H9 (cell line): Measurements from ENCODE around the gene RABGAP1L. TPM values are rescaled to one million over a fixed set of nuclear protein-coding genes. Genes with fewer than 3 reads are reported as not detected.

Experiments used
- DNase-seq: peaks from one replicate; pipeline ENCODE4 v3.0.0-alpha.2; 2017
- H2AFZ ChIP-seq: one replicate; pipeline ENCODE4 v1.6.1; 2013; ENCODE audit warnings: mild to moderate bottlenecking, low read length, control low read depth, moderate library complexity
- H2AK5ac ChIP-seq: 2 replicates; pipeline ENCODE4 v1.6.1; 2013; ENCODE audit warnings: low read length, control low read depth, mixed read lengths; ENCODE audit not compliant: insufficient read length
- H2BK120ac ChIP-seq: one replicate; pipeline ENCODE4 v1.6.1; 2013; ENCODE audit warnings: low read depth, mild to moderate bottlenecking, low read length, control low read depth, inconsistent platforms; ENCODE audit not compliant: poor library complexity, severe bottlenecking
- H2BK12ac ChIP-seq: 2 replicates; pipeline ENCODE4 v1.6.1; 2013; ENCODE audit warnings: low read length, control low read depth, mixed read lengths, low read depth; ENCODE audit not compliant: insufficient read length
- H2BK15ac ChIP-seq: 2 replicates; pipeline ENCODE4 v1.6.1; 2013; ENCODE audit warnings: low read depth, low read length, control low read depth
- H2BK20ac ChIP-seq: one replicate; pipeline ENCODE4 v1.6.1; 2013; ENCODE audit warnings: low read depth, mild to moderate bottlenecking, low read length, control low read depth, inconsistent platforms; ENCODE audit not compliant: poor library complexity, severe bottlenecking
- H2BK5ac ChIP-seq: 2 replicates; pipeline ENCODE4 v1.6.1; 2013; ENCODE audit warnings: low read length, control low read depth, mixed read lengths; ENCODE audit not compliant: insufficient read length
- H3K14ac ChIP-seq: 2 replicates; pipeline ENCODE4 v1.6.1; 2013; ENCODE audit warnings: low read length, control low read depth; ENCODE audit not compliant: insufficient read depth
- H3K18ac ChIP-seq: 2 replicates; pipeline ENCODE4 v1.6.1; 2013; ENCODE audit warnings: low read depth, mild to moderate bottlenecking, mixed read lengths, low read length, control low read depth; ENCODE audit not compliant: insufficient read length
- H3K23ac ChIP-seq: 2 replicates; pipeline ENCODE4 v1.6.1; 2013; ENCODE audit warnings: low read length, control low read depth, mixed read lengths, low read depth; ENCODE audit not compliant: insufficient read length
- H3K23me2 ChIP-seq: 2 replicates; pipeline ENCODE4 v1.6.1; 2013; ENCODE audit warnings: low read depth, mild to moderate bottlenecking, mixed read lengths, low read length, control low read depth; ENCODE audit not compliant: insufficient read length, poor library complexity, severe bottlenecking
- H3K27ac ChIP-seq: 2 replicates; pipeline ENCODE4 v1.5.1; 2013; ENCODE audit warnings: low read length, control low read depth, mixed read lengths, low read depth; ENCODE audit not compliant: insufficient read length
- H3K27me3 ChIP-seq: 2 replicates; pipeline ENCODE4 v1.6.1; 2013; ENCODE audit warnings: low read length, control low read depth, inconsistent platforms; ENCODE audit not compliant: insufficient read depth
- H3K4ac ChIP-seq: 2 replicates; pipeline ENCODE4 v1.6.1; 2013; ENCODE audit warnings: low read depth, mild to moderate bottlenecking, control low read depth, inconsistent platforms, low read length, moderate library complexity
- H3K4me1 ChIP-seq: 2 replicates; pipeline ENCODE4 v1.6.1; 2013; ENCODE audit warnings: low read length, control low read depth, inconsistent platforms; ENCODE audit not compliant: insufficient read depth
- H3K4me2 ChIP-seq: 2 replicates; pipeline ENCODE4 v1.6.1; 2013; ENCODE audit warnings: low read length, control low read depth, mixed read lengths; ENCODE audit not compliant: insufficient read length, insufficient read depth
- H3K56ac ChIP-seq: 2 replicates; pipeline ENCODE4 v1.6.1; 2013; ENCODE audit warnings: low read depth, mild to moderate bottlenecking, mixed read lengths, low read length, control low read depth; ENCODE audit not compliant: insufficient read length
- H3K79me1 ChIP-seq: 2 replicates; pipeline ENCODE4 v1.6.1; 2013; ENCODE audit warnings: low read depth, mild to moderate bottlenecking, moderate library complexity, low read length, control low read depth, inconsistent platforms; ENCODE audit not compliant: insufficient read depth, poor library complexity, severe bottlenecking
- H3K79me2 ChIP-seq: 2 replicates; pipeline ENCODE4 v1.6.1; 2013; ENCODE audit warnings: low read length, control low read depth, inconsistent platforms; ENCODE audit not compliant: insufficient read depth
- H3K9ac ChIP-seq: 2 replicates; pipeline ENCODE4 v1.6.1; 2013; ENCODE audit warnings: low read length, control low read depth, mixed read lengths; ENCODE audit not compliant: insufficient read length; ENCODE audit errors: extremely low read depth
- H3K9me3 ChIP-seq: one replicate; pipeline ENCODE4 v1.6.1; 2013; ENCODE audit warnings: low read depth, low read length, inconsistent platforms; ENCODE audit not compliant: control insufficient read depth
- H3T11ph ChIP-seq: one replicate; pipeline ENCODE4 v1.6.1; 2013; ENCODE audit warnings: mild to moderate bottlenecking, low read length, control low read depth, inconsistent platforms
- H4K20me1 ChIP-seq: one replicate; pipeline ENCODE4 v1.6.1; 2013; ENCODE audit not compliant: control insufficient read depth, insufficient read length, insufficient read depth
- H4K5ac ChIP-seq: 2 replicates; pipeline ENCODE4 v1.6.1; 2013; ENCODE audit warnings: low read depth, mild to moderate bottlenecking, mixed read lengths, low read length, control low read depth; ENCODE audit not compliant: insufficient read length
- H4K8ac ChIP-seq: replicated peaks from 2 replicates; pipeline ENCODE4 v1.6.1; 2013; ENCODE audit warnings: low read length, control low read depth, mixed read lengths, low read depth; ENCODE audit not compliant: insufficient read length
- H4K91ac ChIP-seq: 2 replicates; pipeline ENCODE4 v1.6.1; 2013; ENCODE audit warnings: low read depth, mild to moderate bottlenecking, moderate library complexity, mixed read lengths, low read length, control low read depth; ENCODE audit not compliant: insufficient read length
- H3K27ac Mint-ChIP-seq, 3 experiments: 2 replicates in 2 of 3; 3 replicates in 1 of 3; pipeline ENCODE4 v1.8.0; 2020 to 2021; ENCODE audit warnings: mixed read lengths in 3 of 3, mild to moderate bottlenecking in 1 of 3, moderate library complexity in 1 of 3
- H3K27me3 Mint-ChIP-seq: 2 replicates; pipeline ENCODE4 v1.8.0; 2021; ENCODE audit warnings: low read depth, mild to moderate bottlenecking, moderate library complexity, mixed read lengths
- H3K36me3 Mint-ChIP-seq, 3 experiments: 2 replicates in 2 of 3; 3 replicates in 1 of 3; pipeline ENCODE4 v1.8.0; 2020 to 2021; ENCODE audit warnings: low read depth in 3 of 3, mixed read lengths in 3 of 3; ENCODE audit not compliant: insufficient read depth in 1 of 3
- H3K4me1 Mint-ChIP-seq, 2 experiments: 2 replicates each; pipeline ENCODE4 v1.8.0; 2020; ENCODE audit warnings: mixed read lengths in 2 of 2
- H3K4me3 Mint-ChIP-seq, 2 experiments: 2 replicates in 1 of 2; 3 replicates in 1 of 2; pipeline ENCODE4 v1.8.0; 2020 to 2021; ENCODE audit warnings: mild to moderate bottlenecking in 2 of 2, mixed read lengths in 2 of 2, moderate library complexity in 1 of 2
- H3K9me3 Mint-ChIP-seq, 2 experiments: 2 replicates in 1 of 2; 3 replicates in 1 of 2; pipeline ENCODE4 v1.8.0; 2020; ENCODE audit warnings: mild to moderate bottlenecking in 2 of 2, mixed read lengths in 2 of 2, moderate library complexity in 1 of 2
- CTCF ChIP-seq: fragments of 200-600 bp; sonication (generic); conservative IDR thresholded peaks from 3 replicates; pipeline ENCODE4 v1.8.0; 2021; ENCODE audit warnings: antibody characterized with exemption, mild to moderate bottlenecking
- WGBS: extraction: QIAGEN DNeasy Blood & Tissue Kit; methylation state at CpG from one replicate; pipeline ENCODE4 v1.1.7; 2013; ENCODE audit warnings: missing lambda C conversion rate, low lambda C conversion rate, mixed read lengths; ENCODE audit not compliant: insufficient read length; ENCODE audit errors: extremely low coverage; 5-methylcytosine and 5-hydroxymethylcytosine counted together
- total RNA-seq: library from RNA; stranded (reverse); gene quantifications from 2 replicates; pipeline ENCODE4 v1.2.1, GENCODE V29; 2021

Gene RABGAP1L
- total RNA-seq, 1 experiment from 2014 or later = 147 TPM

- Histone ChIP-seq H3K4me1 (no peaks in the 10 kb centered on the region), H2BK12ac (no peak overlapping the region), H2BK15ac (no peak overlapping the region), H2BK20ac (no peak overlapping the region), H3K27me3 (no peaks in the 10 kb centered on the region), H3K9ac (no peak overlapping the region), H3K79me1 (no peaks in the 10 kb centered on the region), H3K23ac (no peak overlapping the region), H2BK5ac (no peak overlapping the region), H4K20me1 (no peaks in the 10 kb centered on the region), H3K27ac (no peak overlapping the region), H2AK5ac (no peak overlapping the region), H2AFZ (no peak overlapping the region), H3K14ac (no peak overlapping the region), H3K56ac (no peak overlapping the region), H3K23me2 (no peaks in the 10 kb centered on the region), H3K79me2 (no peaks in the 10 kb centered on the region), H4K5ac (no peak overlapping the region), H4K8ac (no peak overlapping the region), H3K9me3 (no peaks in the 10 kb centered on the region), H3K4ac (no peak overlapping the region), H3K4me2 (no peak overlapping the region), H2BK120ac (no peak overlapping the region), H3K18ac (no peak overlapping the region), H4K91ac (no peak overlapping the region), H3T11ph (no peak overlapping the region)
- WGBS = no CpG with 5 or more reads among the region's 4 CpGs
- H3K36me3 Mint-ChIP-seq = peaks cover 0 to 3% (median 0%) of the 10 kb centered on the region in 3 experiments; a peak in 2 of 7 replicates
- H3K9me3 Mint-ChIP-seq = peaks cover 0 to 3% of the 10 kb centered on the region in 2 experiments; a peak in 1 of 5 replicates
- H3K4me3 Mint-ChIP-seq = no peak overlapping the region
- H3K4me1 Mint-ChIP-seq = no peaks in the 10 kb centered on the region
- TF ChIP-seq CTCF = no peak
- H3K27ac Mint-ChIP-seq = no peak overlapping the region
- no peak for DNase-seq
- H3K27me3 Mint-ChIP-seq = no peaks in the 10 kb centered on the region
Measured at GRCh38 chr1:174398246-174398645, 238.9 kb downstream of the RABGAP1L start.
